Fibroblast of pulmonary artery (primary cell): Measurements from ENCODE around the gene PDZD7.

Experiments used
- DNase-seq: peaks from one replicate; pipeline ENCODE4 v3.0.0-alpha.2; 2010; ENCODE audit warnings: low read depth
- H3K4me3 ChIP-seq: replicated peaks from 2 replicates; pipeline ENCODE4 v1.5.1; 2011; ENCODE audit warnings: low read depth, mild to moderate bottlenecking, control low read depth, low read length, moderate library complexity
- TF ChIP-seq, protein P1 (sequence below): IDR thresholded peaks from 2 replicates; pipeline ENCODE4 v1.5.1; 2011; ENCODE audit warnings: mild to moderate bottlenecking, control low read depth, low read length, inconsistent platforms; ENCODE audit errors: missing control alignments

The PDZD7 gene

DNA sequence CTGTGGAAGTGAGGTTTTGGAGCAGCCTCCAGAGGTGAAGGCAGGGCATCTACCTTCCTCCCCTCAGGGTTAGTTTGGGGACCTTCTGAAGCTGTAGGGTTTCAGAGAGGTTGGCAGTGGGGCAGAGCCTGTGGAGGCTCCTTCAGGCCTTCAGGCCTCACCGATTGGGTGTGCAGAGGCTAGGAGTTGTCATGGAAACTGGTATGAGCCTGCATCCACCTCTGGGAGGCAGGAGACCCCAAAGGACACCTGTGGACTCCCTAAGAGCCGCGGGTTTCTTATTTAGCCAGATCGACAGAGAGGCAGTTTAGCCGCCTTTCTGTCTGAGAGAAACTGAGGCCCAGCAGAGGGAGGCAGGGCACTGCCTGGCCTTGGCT lies 29.3 kb downstream of the PDZD7 start:
- TF ChIP-seq, protein P1, sequence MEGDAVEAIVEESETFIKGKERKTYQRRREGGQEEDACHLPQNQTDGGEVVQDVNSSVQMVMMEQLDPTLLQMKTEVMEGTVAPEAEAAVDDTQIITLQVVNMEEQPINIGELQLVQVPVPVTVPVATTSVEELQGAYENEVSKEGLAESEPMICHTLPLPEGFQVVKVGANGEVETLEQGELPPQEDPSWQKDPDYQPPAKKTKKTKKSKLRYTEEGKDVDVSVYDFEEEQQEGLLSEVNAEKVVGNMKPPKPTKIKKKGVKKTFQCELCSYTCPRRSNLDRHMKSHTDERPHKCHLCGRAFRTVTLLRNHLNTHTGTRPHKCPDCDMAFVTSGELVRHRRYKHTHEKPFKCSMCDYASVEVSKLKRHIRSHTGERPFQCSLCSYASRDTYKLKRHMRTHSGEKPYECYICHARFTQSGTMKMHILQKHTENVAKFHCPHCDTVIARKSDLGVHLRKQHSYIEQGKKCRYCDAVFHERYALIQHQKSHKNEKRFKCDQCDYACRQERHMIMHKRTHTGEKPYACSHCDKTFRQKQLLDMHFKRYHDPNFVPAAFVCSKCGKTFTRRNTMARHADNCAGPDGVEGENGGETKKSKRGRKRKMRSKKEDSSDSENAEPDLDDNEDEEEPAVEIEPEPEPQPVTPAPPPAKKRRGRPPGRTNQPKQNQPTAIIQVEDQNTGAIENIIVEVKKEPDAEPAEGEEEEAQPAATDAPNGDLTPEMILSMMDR, result no peak
- no peak for DNase-seq
- peak overlapping the region; percentile 89 for H3K4me3 ChIP-seq

- TF ChIP-seq, protein P1, result no peak
- DNase-seq, result peak; percentile 92
- H3K4me3 ChIP-seq, result peak overlapping the region; percentile 89
Measured at GRCh38 chr10:101000915-101001658, 29.8 kb downstream of the PDZD7 start.

DNA sequence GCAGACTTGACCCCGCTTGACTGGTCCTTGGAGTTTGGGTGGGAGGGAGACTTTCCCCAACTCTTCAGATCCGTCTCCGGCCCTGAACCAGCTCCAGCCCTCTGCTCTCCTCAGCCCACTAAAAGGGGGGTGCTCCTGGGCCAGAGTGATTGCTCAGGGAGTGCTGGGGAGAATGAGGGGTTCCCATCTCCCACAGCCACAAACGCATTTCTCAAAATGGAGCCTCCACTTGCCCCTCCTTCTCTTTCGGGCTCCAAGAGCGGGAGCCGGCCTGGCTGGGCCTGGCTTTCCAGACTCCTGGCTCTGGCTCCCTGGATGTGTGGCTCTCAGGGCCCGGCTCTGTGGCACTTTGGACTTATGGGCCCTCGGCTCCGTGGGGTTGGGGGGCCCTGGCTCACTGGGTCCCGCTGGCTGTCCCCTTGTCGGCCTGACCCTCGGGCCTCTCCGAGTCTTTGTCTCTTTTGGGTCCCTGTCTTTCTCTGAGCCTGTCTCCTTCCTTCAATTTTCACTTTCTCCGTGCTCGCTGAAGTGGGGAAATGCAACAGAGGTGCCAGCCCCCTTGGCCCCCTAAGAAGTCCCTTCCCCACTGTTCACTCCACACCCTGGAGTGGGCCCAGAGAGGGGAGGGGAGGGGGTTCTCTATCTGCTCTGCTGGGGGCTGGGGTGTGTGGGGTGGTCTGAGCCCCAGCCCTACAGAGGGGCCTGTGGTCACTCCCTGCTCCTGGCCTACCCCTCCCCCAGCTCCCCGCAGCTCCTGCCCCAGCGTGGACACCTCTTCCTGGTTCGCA lies 30.6 kb downstream of the PDZD7 start:
- H3K4me3 ChIP-seq, result peak overlapping the region; percentile 89
- DNase-seq, result no peak
- TF ChIP-seq, protein P1, result no peak

GRCh38 chr10:100999742-101000126 lies 31.2 kb downstream of the PDZD7 start, which contains the start of gene LZTS2:
Gene LZTS2, plus strand, starts transcription at chr10:100999808. Its CDS starts 2,731 bp downstream, at chr10:101002539.
- peak within 1 kb of the TSS; percentile 89 for H3K4me3 ChIP-seq
- TF ChIP-seq, protein P1, result no peak
- no peak for DNase-seq

DNA sequence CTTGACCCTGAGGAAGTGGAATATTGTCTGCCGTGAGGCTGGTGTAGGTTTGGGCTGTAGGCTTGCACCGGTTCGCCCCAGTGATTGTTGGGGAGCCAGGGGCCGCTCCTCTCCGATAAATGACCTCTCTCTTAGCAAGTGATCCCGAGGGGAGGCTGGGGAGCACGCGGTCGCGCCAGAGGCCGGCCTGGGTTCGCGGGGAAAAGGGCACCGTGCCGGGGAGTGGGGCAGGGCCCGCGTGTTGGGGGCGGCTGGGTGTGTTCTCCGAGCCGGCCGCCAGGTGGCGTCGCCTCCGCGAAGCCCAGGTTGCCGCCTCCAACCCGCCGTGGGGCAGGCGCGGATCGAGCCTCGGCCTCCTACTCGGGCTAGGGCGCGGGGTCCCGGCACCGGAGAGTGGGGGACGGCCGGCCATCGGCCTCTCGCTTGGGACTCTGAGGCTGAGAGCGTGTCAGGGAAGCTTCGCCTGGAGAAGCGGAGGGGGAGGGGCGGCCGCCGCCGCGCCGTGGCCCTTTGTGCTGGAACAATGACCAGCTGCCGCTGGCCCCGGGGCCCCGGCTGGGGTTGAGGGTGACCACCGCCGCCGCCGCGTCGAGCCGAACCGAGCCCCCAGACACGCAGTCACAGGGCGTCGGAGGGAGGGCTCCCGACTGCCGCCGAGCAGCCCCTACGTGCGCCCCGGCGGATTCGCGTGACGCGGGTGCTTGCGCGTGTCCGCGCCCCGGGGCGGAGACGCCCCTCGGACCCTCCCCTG lies 31.8 kb downstream of the PDZD7 start:
- peak overlapping the region; percentile 89 for H3K4me3 ChIP-seq
- TF ChIP-seq, protein P1, result peak; percentile 42
- peak; percentile 79 for DNase-seq

- TF ChIP-seq, protein P1, result no peak
- peak; percentile 77 for DNase-seq
- peak overlapping the region; percentile 89 for H3K4me3 ChIP-seq
Measured at GRCh38 chr10:100998183-100998990, 32.5 kb downstream of the PDZD7 start.
